HCT116 (cell line): ENCODE measurements around the gene RBM4B. TPM values are rescaled to one million over a fixed set of nuclear protein-coding genes. Genes with fewer than 3 reads are reported as not detected.

Experiments
- ATAC-seq: fragments of 200-7000 bp; cut with Tn5 transposase; 2 replicates; pipeline ENCODE4 v1.9.1; 2020; ENCODE audit warnings: mild to moderate bottlenecking, moderate library complexity
- BruUV-seq: library from RNA; stranded (reverse); fragments of 400-500 nt; replicated peaks from 2 replicates; lab custom pipeline; 2021; lab: Mats Ljungman, UMichigan
- CTCF ChIA-PET: fragments of 300-600 bp; sonication (Branson Sonifier 250); formaldehyde crosslinking; loops from one replicate; lab custom pipeline; 2021; ENCODE audit warnings: antibody characterized with exemption; lab: Charles Lee
- POLR2A ChIA-PET: fragments of 300-600, 350-600 bp; sonication (Branson Sonifier 250); formaldehyde crosslinking; loops from one replicate; lab custom pipeline; 2021; ENCODE audit warnings: antibody characterized with exemption; lab: Charles Lee
- RAD21 ChIA-PET, 2 experiments: fragments of 300-600 bp; sonication (Branson Sonifier 250); formaldehyde crosslinking; loops; one replicate each; lab custom pipeline; 2023; ENCODE audit warnings: low total read pairs in 2 of 2; ENCODE audit not compliant: uncharacterized antibody in 2 of 2, unreplicated experiment in 2 of 2, low non-redundant PET in 1 of 2; lab: Charles Lee
- DNase-seq: peaks from one replicate; pipeline ENCODE4 v3.0.0-alpha.2; 2010; ENCODE audit warnings: low read depth, low spot score
- H2AFZ ChIP-seq: fragments of 200-600 bp; shearing (Covaris generic), sonication (generic); 2 replicates; pipeline ENCODE4 v1.6.1; 2017; ENCODE audit warnings: low read depth, mixed run types, mixed read lengths, antibody characterized with exemption, low read length; ENCODE audit not compliant: poor library complexity, severe bottlenecking
- H3K27ac ChIP-seq: 2 replicates; pipeline ENCODE4 v1.5.1; 2012; ENCODE audit warnings: low read depth, low read length
- H3K27me3 ChIP-seq: fragments of 200-600 bp; sonication (generic); 2 replicates; pipeline ENCODE4 v1.6.1; 2016; ENCODE audit warnings: mixed run types, low read length, mixed read lengths; ENCODE audit not compliant: insufficient read depth
- H3K36me3 ChIP-seq, 2 experiments: fragments of 200-500 bp in 1 of 2; fragments of 200-600 bp in 1 of 2; sonication (Bioruptor generic) in 1 of 2; sonication (generic) in 1 of 2; 2 replicates each; pipeline versions ENCODE4 v1.5.1 to v1.6.1; 2014 to 2016; ENCODE audit warnings: low read length in 2 of 2, inconsistent platforms in 1 of 2, mixed read lengths in 1 of 2, mixed run types in 1 of 2; ENCODE audit not compliant: insufficient read depth in 2 of 2, control insufficient read depth in 1 of 2
- H3K4me1 ChIP-seq, 2 experiments: fragments of 200-600 bp in 1 of 2; sonication (generic) in 1 of 2; 2 replicates each; pipeline versions ENCODE4 v1.5.1 to v1.6.1; 2012 to 2017; ENCODE audit warnings: low read length in 2 of 2, inconsistent platforms in 1 of 2, mild to moderate bottlenecking in 1 of 2, mixed read lengths in 1 of 2, mixed run types in 1 of 2, moderate library complexity in 1 of 2; ENCODE audit not compliant: insufficient read depth in 2 of 2, control insufficient read depth in 1 of 2
- H3K4me2 ChIP-seq: fragments of 200-600 bp; sonication (generic); 2 replicates; pipeline ENCODE4 v1.6.1; 2017; ENCODE audit warnings: mixed run types, low read length, mixed read lengths
- H3K4me3 ChIP-seq, 2 experiments: fragments of 200-600 bp in 1 of 2; sonication (generic) in 1 of 2; replicated peaks in 1 of 2; 2 replicates each; pipeline ENCODE4 v1.5.1; 2011 to 2016; ENCODE audit warnings: low read length in 2 of 2, control low read depth in 1 of 2, low read depth in 1 of 2, mild to moderate bottlenecking in 1 of 2, mixed read lengths in 1 of 2, mixed run types in 1 of 2
- H3K79me2 ChIP-seq: fragments of 200-600 bp; sonication (generic); 2 replicates; pipeline ENCODE4 v1.6.1; 2017; ENCODE audit warnings: mild to moderate bottlenecking, mixed run types, low read length, moderate library complexity, mixed read lengths; ENCODE audit not compliant: insufficient read depth
- H3K9ac ChIP-seq: fragments of 200-600 bp; sonication (generic); 2 replicates; pipeline ENCODE4 v1.6.1; 2016; ENCODE audit warnings: low read length, mixed read lengths
- H3K9me2 ChIP-seq: fragments of 200-600 bp; sonication (generic), shearing (Covaris generic); 2 replicates; pipeline ENCODE4 v1.6.1; 2017; ENCODE audit warnings: mixed run types, mild to moderate bottlenecking, moderate library complexity; ENCODE audit not compliant: insufficient read depth
- H3K9me3 ChIP-seq, 2 experiments: fragments of 200-500 bp in 1 of 2; fragments of 200-600 bp in 1 of 2; sonication (Bioruptor generic) in 1 of 2; sonication (generic) in 1 of 2; 2 replicates each; pipeline ENCODE4 v1.6.1; 2014 to 2017; ENCODE audit warnings: low read length in 2 of 2, mixed read lengths in 2 of 2, inconsistent platforms in 1 of 2, low read depth in 1 of 2, mild to moderate bottlenecking in 1 of 2, mixed run types in 1 of 2, moderate library complexity in 1 of 2; ENCODE audit not compliant: control insufficient read depth in 1 of 2, insufficient read depth in 1 of 2
- H4K20me1 ChIP-seq: fragments of 200-600 bp; sonication (generic), shearing (Covaris generic); 2 replicates; pipeline ENCODE4 v1.6.1; 2017; ENCODE audit warnings: mixed run types, mild to moderate bottlenecking, moderate library complexity; ENCODE audit not compliant: insufficient read depth
- CBX3 ChIP-seq: IDR thresholded peaks from 2 replicates; pipeline ENCODE4 v1.6.1; 2012; ENCODE audit warnings: low read depth
- CEBPB ChIP-seq: IDR thresholded peaks from 2 replicates; pipeline ENCODE4 v1.6.1; 2012; ENCODE audit warnings: low read depth
- CTCF ChIP-seq, 3 experiments: fragments of 200-600 bp in 1 of 3; sonication (generic) in 1 of 3; IDR thresholded peaks in 2 of 3; conservative IDR thresholded peaks in 1 of 3; 2 replicates each; pipeline ENCODE4 v1.5.1; 2012 to 2017; ENCODE audit warnings: low read depth in 2 of 3, low read length in 2 of 3, antibody characterized with exemption in 1 of 3, borderline replicate concordance in 1 of 3, control low read depth in 1 of 3, mild to moderate bottlenecking in 1 of 3, mixed read lengths in 1 of 3, mixed run types in 1 of 3, moderate library complexity in 1 of 3; ENCODE audit not compliant: insufficient read depth in 1 of 3
- EGR1 ChIP-seq: IDR thresholded peaks from 2 replicates; pipeline ENCODE4 v1.6.1; 2012; ENCODE audit warnings: low read depth
- ELF1 ChIP-seq: IDR thresholded peaks from 2 replicates; pipeline ENCODE4 v1.6.1; 2012; ENCODE audit warnings: low read depth, borderline replicate concordance
- EZH2 ChIP-seq: fragments of 200-600 bp; sonication (generic); IDR thresholded peaks from 2 replicates; pipeline ENCODE4 v1.6.1; 2017; ENCODE audit warnings: antibody characterized with exemption, mixed run types
- EZH2phosphoT487 ChIP-seq: fragments of 200-600 bp; IDR thresholded peaks from 2 replicates; pipeline ENCODE4 v1.6.1; 2018; ENCODE audit warnings: antibody characterized with exemption, borderline replicate concordance
- FOSL1 ChIP-seq: IDR thresholded peaks from 2 replicates; pipeline ENCODE4 v1.6.1; 2012; ENCODE audit warnings: low read depth
- JUND ChIP-seq: IDR thresholded peaks from 2 replicates; pipeline ENCODE4 v1.6.1; 2012
- MAX ChIP-seq: IDR thresholded peaks from 2 replicates; pipeline ENCODE4 v1.6.1; 2012
- POLR2A ChIP-seq: IDR thresholded peaks from 2 replicates; pipeline ENCODE4 v1.7.0; 2011; ENCODE audit warnings: borderline replicate concordance; ENCODE audit not compliant: insufficient read depth, insufficient read length; ENCODE audit errors: extremely low read depth
- POLR2AphosphoS5 ChIP-seq: IDR thresholded peaks from 2 replicates; pipeline ENCODE4 v1.6.1; 2011; ENCODE audit warnings: mild to moderate bottlenecking, low read depth, low read length, moderate library complexity
- SIN3A ChIP-seq: IDR thresholded peaks from 2 replicates; pipeline ENCODE4 v1.6.1; 2012; ENCODE audit warnings: low read depth
- SRF ChIP-seq: IDR thresholded peaks from 2 replicates; pipeline ENCODE4 v1.6.1; 2012; ENCODE audit warnings: low read depth
- TCF7L2 ChIP-seq: IDR thresholded peaks from 2 replicates; pipeline ENCODE4 v1.7.0; 2011; ENCODE audit warnings: borderline replicate concordance, inconsistent platforms; ENCODE audit not compliant: insufficient read depth, insufficient read length; ENCODE audit errors: extremely low read depth
- YY1 ChIP-seq: IDR thresholded peaks from 2 replicates; pipeline ENCODE4 v1.6.1; 2011; ENCODE audit warnings: low read length, low read depth, moderate library complexity, mild to moderate bottlenecking; ENCODE audit not compliant: insufficient replicate concordance; ENCODE audit errors: extremely low read depth
- ZFX ChIP-seq: fragments of 450-650 bp; IDR thresholded peaks from 2 replicates; pipeline ENCODE4 v1.6.1; 2017
- ZNF274 ChIP-seq: fragments of 200-500 bp; sonication (Bioruptor generic); IDR thresholded peaks from 2 replicates; pipeline ENCODE4 v1.6.1; 2014; ENCODE audit warnings: mild to moderate bottlenecking, low read depth, low read length, inconsistent platforms
- intact Hi-C: fragments of 100-400 bp; cut with micrococcal nuclease; formaldehyde crosslinking; loops from 2 replicates; pipeline ENCODE4 v1.10.0; 2022
- total RNA-seq: library from RNA; stranded (reverse); gene quantifications from one replicate; pipeline ENCODE4 v1.2.1, GENCODE V29; 2021; ENCODE audit not compliant: unreplicated experiment
- TF ChIP-seq, protein P1 (sequence below): IDR thresholded peaks from 2 replicates; pipeline ENCODE4 v1.6.1; 2011; ENCODE audit warnings: mild to moderate bottlenecking, low read length, moderate library complexity; ENCODE audit not compliant: insufficient replicate concordance; ENCODE audit errors: extremely low read depth

RBM4B gene
- total RNA-seq, 1 experiment from 2014 or later, result 18.1 TPM

DNA sequence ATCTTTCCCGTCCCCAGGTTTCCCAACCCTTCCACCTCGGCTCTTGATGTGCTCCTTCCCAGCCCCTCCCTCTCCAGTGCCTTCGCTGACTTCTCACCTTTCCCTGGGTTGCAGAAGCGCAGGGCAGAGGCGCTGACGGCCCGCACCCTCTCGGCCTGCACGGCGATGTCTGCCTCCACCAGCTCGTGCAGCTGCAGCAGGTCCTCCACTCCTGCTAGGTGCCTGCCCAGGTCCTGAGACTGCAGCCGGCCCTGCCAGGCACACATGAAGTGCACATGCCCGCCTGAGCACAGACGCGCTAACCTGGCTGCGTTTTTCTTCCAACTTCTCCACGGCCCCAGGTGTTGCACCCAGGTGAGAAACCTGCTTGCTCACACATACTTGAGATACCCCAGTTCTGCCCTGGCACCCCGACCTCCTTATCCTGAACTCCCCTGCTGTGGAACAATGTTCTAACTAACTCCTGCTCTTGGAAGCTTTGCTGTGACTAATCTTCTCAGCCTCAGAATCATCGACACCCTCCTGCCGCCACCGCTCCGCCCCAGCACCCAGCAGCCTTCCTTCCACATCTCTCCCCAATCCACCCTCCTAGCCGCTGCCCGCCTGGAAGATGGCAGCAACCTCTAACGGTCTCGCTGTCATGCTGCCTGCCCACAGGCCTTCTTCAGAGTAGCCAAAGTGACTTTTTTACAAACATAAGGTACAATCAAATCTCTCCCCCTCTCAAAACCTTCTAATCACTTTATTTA lies 28.1 kb upstream of the RBM4B start:
- H3K4me3 ChIP-seq, result no peak overlapping the region
- RAD21 ChIA-PET, result no interaction called here
- POLR2A ChIA-PET, result no interaction called here
- no peak overlapping the region for H3K9ac ChIP-seq
- H4K20me1 ChIP-seq, result no peaks in the 10 kb centered on the region
- H3K27me3 ChIP-seq, result no peaks in the 10 kb centered on the region
- H3K4me1 ChIP-seq, result peaks cover 0 to 3% of the 10 kb centered on the region in 2 experiments; a peak in 1 of 4 replicates
- intact Hi-C loops, result no loop called here
- CTCF ChIA-PET, result no interaction called here
- TF ChIP-seq EZH2, result no peak
- no peak for TF ChIP-seq EZH2phosphoT487
- TF ChIP-seq CTCF (IDR thresholded peaks at IDR 0.05 in 2 of 3, conservative IDR thresholded peaks at IDR 0.05 in 1 of 3; ENCODE audit: borderline replicate concordance in 1 of 3, insufficient read depth in 1 of 3, low read depth in 2 of 3, low read length in 2 of 3), result no peak
- no peak for TF ChIP-seq FOSL1
- no peak for TF ChIP-seq JUND
- TF ChIP-seq YY1, result no peak
- TF ChIP-seq MAX, result no peak
- no peak for TF ChIP-seq POLR2A
- TF ChIP-seq, protein P1, sequence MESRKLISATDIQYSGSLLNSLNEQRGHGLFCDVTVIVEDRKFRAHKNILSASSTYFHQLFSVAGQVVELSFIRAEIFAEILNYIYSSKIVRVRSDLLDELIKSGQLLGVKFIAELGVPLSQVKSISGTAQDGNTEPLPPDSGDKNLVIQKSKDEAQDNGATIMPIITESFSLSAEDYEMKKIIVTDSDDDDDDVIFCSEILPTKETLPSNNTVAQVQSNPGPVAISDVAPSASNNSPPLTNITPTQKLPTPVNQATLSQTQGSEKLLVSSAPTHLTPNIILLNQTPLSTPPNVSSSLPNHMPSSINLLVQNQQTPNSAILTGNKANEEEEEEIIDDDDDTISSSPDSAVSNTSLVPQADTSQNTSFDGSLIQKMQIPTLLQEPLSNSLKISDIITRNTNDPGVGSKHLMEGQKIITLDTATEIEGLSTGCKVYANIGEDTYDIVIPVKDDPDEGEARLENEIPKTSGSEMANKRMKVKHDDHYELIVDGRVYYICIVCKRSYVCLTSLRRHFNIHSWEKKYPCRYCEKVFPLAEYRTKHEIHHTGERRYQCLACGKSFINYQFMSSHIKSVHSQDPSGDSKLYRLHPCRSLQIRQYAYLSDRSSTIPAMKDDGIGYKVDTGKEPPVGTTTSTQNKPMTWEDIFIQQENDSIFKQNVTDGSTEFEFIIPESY, result no peak
- TF ChIP-seq TCF7L2, result no peak
- no peak for TF ChIP-seq SIN3A
- TF ChIP-seq CEBPB, result no peak
- TF ChIP-seq CBX3, result no peak
- TF ChIP-seq ZNF274, result no peak
- no peak for TF ChIP-seq ZFX
- TF ChIP-seq POLR2AphosphoS5, result no peak
- no peak for TF ChIP-seq EGR1
- no peak for TF ChIP-seq ELF1
- TF ChIP-seq SRF, result no peak
- H2AFZ ChIP-seq, result no peak overlapping the region
- H3K4me2 ChIP-seq, result no peak overlapping the region
- ATAC-seq (no peak), DNase-seq (no peak)
- no peaks in the 10 kb centered on the region; a peak in 1 of 4 replicates for H3K36me3 ChIP-seq
- no peak overlapping the region for H3K27ac ChIP-seq
- H3K79me2 ChIP-seq, result no peaks in the 10 kb centered on the region
- no peaks in the 10 kb centered on the region for H3K9me3 ChIP-seq
- no peaks in the 10 kb centered on the region for H3K9me2 ChIP-seq
- BruUV-seq, result no TSS peak
